Colonic mucosa (tissue), 4 donors: ENCODE data around the gene FBN1. TPM values are rescaled to one million over a fixed set of nuclear protein-coding genes. Genes with fewer than 3 reads are reported as not detected.

ENCODE experiments used
- DNase-seq: peaks from one replicate; pipeline ENCODE4 v3.0.0-alpha.2; 2020
- H3K27ac ChIP-seq: fragments of 200-600 bp; one replicate; pipeline ENCODE4 v1.8.0; 2021
- H3K27me3 ChIP-seq: fragments of 200-600 bp; one replicate; pipeline ENCODE4 v1.8.0; 2021
- H3K36me3 ChIP-seq: fragments of 200-600 bp; one replicate; pipeline ENCODE4 v1.8.0; 2021
- H3K4me1 ChIP-seq: fragments of 200-600 bp; one replicate; pipeline ENCODE4 v1.8.0; 2021; ENCODE audit warnings: mild to moderate bottlenecking
- H3K4me3 ChIP-seq: fragments of 200-600 bp; one replicate; pipeline ENCODE4 v1.8.0; 2021
- H3K9ac ChIP-seq, 2 donors: one replicate each; pipeline ENCODE4 v1.7.0; 2013; ENCODE audit warnings: control low read depth in 2 of 2, low read depth in 2 of 2, low read length in 2 of 2
- H3K9me3 ChIP-seq: fragments of 200-600 bp; one replicate; pipeline ENCODE4 v1.8.0; 2021
- CTCF ChIP-seq: fragments of 200-600 bp; IDR thresholded peaks from one replicate; pipeline ENCODE4 v1.8.0; 2022; ENCODE audit warnings: antibody characterized with exemption, mild to moderate bottlenecking
- intact Hi-C: fragments of 100-400 bp; cut with DNase I; formaldehyde crosslinking; loops from one replicate; pipeline ENCODE4 v1.14.1; 2022
- total RNA-seq, 2 donors: library from RNA; stranded (reverse); fragmentation: NEBNext Ultra II Directional in 1 of 2; extraction: Animal tissue kit (Norgen Biotek cat#: 25700) in 1 of 2; gene quantifications; one replicate each; pipeline ENCODE4 v1.2.1, GENCODE V29; 2021
- donor health status: healthy.
- donor health status: DM: no; HTN: no; CAD: no.
- donor health status: DM: no; HTN: no; CAD: no.

FBN1 gene
- total RNA-seq, 2 donors from 2014 or later: 6.6 to 19.5 TPM

- intact Hi-C loops: no loop called here
- no peak for TF ChIP-seq CTCF
- Histone ChIP-seq H3K27me3 (no peaks in the 10 kb centered on the region), H3K27ac (no peak overlapping the region), H3K4me3 (no peak overlapping the region), H3K36me3 (no peaks in the 10 kb centered on the region), H3K4me1 (no peaks in the 10 kb centered on the region), H3K9me3 (no peaks in the 10 kb centered on the region), H3K9ac (no peak overlapping the region)
- DNase-seq: no peak
These were observed 225.6 kb downstream of the FBN1 start for GRCh38 chr15:48419896-48420295.

GRCh38 chr15:48418343-48418742 lies 227.2 kb downstream of the FBN1 start:
- H3K9me3 ChIP-seq: no peaks in the 10 kb centered on the region
- no peaks in the 10 kb centered on the region for H3K36me3 ChIP-seq
- no peak for DNase-seq
- intact Hi-C loops: no loop called here
- TF ChIP-seq CTCF: no peak
- no peaks in the 10 kb centered on the region for H3K27me3 ChIP-seq
- H3K27ac ChIP-seq: no peak overlapping the region
- no peak overlapping the region for H3K9ac ChIP-seq
- H3K4me1 ChIP-seq: no peaks in the 10 kb centered on the region
- H3K4me3 ChIP-seq: no peak overlapping the region

- Histone ChIP-seq H3K27ac (no peak overlapping the region), H3K36me3 (no peaks in the 10 kb centered on the region), H3K4me3 (no peak overlapping the region), H3K9me3 (no peaks in the 10 kb centered on the region), H3K9ac (no peak overlapping the region), H3K4me1 (no peaks in the 10 kb centered on the region), H3K27me3 (no peaks in the 10 kb centered on the region)
- TF ChIP-seq CTCF: no peak
- DNase-seq: no peak
- intact Hi-C loops: no loop called here
These were observed 229.2 kb downstream of the FBN1 start for GRCh38 chr15:48416301-48416700.

GRCh38 chr15:48415036-48415886 lies 230.2 kb downstream of the FBN1 start:
- H3K27me3 ChIP-seq: no peaks in the 10 kb centered on the region
- TF ChIP-seq CTCF: no peak
- H3K36me3 ChIP-seq: no peaks in the 10 kb centered on the region
- no peak for DNase-seq
- intact Hi-C loops: no loop called here
- no peak overlapping the region for H3K4me3 ChIP-seq
- no peaks in the 10 kb centered on the region for H3K9me3 ChIP-seq
- H3K27ac ChIP-seq: no peak overlapping the region
- no peak overlapping the region for H3K9ac ChIP-seq
- no peaks in the 10 kb centered on the region for H3K4me1 ChIP-seq

- DNase-seq: no peak
- no peak for TF ChIP-seq CTCF
- Histone ChIP-seq H3K27me3 (no peaks in the 10 kb centered on the region), H3K4me3 (no peak overlapping the region), H3K9me3 (no peaks in the 10 kb centered on the region), H3K4me1 (no peaks in the 10 kb centered on the region), H3K36me3 (no peaks in the 10 kb centered on the region), H3K9ac (no peak overlapping the region), H3K27ac (no peak overlapping the region)
- intact Hi-C loops: no loop called here
These were observed 231.5 kb downstream of the FBN1 start for GRCh38 chr15:48414015-48414414.
